Activated effector memory CD4-positive, alpha-beta T cell treated with Interleukin-2 at 50 U/mL for 16 hours (primary cell): ENCODE measurements around the gene PCYT2.

Source experiments
- DNase-seq: peaks from one replicate; pipeline ENCODE4 v3.0.0-alpha.2; 2020

The PCYT2 gene

DNA sequence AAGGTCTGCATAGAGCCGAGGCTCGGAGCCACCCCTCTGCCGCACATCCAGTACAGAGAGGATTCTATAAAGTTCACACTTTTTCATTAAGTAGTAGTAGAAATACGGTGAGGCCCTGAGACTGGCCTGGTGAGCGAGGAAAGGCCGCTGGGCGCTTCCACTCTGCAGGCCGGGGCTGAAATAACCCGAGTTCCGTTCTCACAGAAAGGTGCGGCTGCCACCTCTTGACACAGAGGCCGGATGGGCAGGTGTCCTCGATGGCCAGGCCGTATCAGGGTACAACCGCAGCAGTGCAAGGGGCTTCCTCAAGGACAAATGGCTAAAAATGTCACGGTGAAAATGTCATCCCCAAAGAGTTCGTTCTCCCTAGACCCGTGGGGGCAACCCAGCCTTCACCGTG is 770 bp upstream of the PCYT2 start:
- no peak for DNase-seq

DNA sequence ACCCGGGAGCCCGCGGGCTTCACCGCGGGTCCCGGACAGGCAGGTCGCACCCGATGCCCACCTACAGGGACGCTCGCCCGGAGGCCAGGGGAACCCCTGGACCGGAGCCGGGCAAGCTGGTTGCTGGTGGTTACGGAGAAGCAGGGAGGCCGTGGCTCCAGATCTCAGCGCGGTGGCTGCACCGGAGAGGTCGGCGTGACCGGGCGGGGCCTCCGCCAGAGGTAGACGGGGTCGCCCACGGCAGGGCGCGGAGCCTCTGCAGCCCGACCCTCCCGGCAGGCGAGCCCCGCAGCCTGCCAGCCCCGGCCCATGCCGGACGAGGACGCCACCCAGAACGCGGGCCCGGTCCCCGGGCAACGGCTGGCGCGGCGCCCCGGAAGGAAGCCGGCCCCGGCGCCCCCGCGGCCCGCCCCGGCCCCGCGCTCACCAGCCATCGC is 341 bp downstream of the PCYT2 start:
- no peak for DNase-seq

DNA sequence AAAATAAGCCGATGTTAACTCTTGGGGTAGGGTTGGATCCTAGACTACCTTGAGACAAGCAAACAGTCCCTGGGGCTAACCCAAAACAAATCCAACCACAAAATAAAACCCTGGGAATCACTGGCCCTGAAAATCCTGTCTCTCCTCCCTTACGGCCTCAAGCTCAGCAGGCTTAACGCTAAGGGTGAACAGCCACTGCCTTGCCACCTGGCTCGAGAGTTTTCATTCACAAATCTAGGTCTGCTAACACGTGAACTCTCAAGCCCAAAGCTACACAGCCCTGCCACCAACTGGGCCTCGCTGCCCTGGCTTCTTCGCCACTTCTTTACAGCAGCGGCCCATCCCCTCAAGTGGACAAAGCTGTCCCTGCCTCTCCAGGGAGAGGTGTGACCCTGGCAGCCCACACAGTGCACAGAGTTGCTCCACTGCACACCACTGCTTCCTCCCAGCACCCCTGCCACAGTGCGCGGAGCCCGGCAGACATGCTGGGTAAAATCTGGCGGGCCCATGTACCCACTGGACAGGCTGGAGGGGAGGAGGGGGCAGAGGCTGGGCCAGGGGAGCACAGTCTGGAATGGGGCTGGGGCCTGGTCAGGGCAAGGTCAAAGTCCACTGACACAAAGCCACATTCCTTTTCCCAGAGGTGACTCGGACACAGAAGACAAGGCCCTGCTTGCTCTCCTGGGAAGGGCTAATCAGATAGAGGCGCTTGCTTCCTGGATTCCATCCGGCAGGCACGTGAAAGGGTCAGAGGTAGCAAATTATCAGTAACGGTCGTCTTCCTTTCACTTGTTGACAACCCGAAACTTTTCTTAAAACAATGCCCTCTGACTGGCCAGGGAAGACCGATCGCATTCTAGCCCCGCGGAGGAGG is 996 bp downstream of the PCYT2 start:
- no peak for DNase-seq

DNA sequence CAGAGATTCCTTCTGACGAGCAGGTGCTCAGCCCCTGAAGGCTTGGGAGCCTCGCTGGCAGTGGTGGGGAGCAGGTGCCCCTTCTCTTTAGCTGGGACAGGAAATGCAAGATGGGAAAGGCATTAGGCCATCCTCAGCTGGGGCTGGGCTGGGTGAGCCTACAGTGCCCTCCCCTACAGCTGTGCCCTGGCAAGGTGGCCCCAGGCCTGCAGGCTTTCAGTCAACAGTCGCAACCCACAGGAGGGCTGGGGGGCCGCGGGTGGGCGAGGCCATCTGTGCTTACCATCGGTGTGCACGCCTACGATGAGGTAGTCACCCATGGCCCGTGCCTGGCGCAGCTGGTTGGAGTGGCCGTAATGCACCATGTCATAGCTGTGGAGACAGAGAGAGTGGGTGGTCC is 2.0 kb downstream of the PCYT2 start:
- DNase-seq: no peak

DNA sequence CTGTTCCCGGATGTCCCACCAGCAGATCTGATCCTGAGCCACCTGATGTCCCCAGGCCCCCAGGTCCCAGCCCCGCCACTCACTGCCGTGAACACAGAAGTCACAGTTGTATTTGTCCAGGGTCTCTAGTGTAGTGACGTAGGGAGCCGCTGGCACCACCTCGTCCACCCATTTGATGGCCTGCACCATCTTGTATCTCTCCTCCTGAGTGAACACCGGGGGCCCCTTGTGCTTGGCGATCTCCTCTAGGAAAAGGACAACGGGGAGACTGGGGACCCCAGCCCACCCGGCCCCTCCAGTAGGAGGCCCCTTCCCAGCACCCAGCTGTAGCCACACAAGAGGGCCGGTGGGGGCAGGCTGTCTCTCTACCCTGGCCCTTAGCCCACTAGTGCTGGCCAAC is 2.4 kb downstream of the PCYT2 start:
- DNase-seq: no peak

DNA sequence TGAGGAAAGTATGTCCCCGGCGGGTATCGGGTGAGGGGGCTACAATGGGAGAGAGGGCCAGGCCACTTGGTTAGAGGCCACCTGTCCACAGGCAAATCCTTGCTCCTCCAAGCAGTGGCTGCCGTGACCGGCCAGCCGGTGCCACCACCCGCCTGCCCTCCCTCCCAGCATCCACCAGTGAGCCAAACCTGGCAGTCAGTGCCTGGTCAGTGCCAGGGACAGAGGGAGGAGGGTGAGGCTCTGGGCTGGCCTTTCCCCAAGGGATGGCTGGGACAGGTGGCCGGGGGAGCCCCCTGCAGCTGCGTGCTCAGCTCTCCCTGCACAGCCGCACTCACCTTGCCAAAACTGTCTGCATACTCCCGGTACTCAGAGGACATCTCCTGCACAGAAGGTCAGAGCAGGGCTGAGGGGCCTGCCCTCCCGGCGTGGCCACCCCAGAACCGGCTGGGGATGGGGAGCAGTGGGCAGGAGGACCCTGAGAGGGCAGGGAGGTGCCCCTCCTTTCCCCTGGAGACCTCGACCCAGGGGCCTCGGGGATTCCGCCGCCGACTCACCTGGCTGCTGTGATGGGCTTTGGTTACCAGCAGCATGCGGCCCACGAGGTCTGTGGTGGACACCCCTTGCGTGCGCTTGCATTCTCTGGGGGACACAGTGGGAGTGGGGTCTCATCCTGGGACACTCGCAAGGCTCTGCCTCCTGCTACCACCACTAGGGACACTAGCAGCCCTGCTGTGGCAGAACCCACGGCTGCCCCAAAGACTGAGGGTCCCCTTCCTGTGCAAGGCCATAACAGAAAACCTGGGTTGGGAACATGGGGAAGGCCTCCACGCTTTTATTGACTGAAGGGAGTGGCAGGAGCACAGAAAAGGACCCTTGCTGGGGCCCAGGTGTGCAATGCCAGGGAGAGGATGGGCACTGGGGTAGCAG is 3.7 kb downstream of the PCYT2 start:
- no peak for DNase-seq

DNA sequence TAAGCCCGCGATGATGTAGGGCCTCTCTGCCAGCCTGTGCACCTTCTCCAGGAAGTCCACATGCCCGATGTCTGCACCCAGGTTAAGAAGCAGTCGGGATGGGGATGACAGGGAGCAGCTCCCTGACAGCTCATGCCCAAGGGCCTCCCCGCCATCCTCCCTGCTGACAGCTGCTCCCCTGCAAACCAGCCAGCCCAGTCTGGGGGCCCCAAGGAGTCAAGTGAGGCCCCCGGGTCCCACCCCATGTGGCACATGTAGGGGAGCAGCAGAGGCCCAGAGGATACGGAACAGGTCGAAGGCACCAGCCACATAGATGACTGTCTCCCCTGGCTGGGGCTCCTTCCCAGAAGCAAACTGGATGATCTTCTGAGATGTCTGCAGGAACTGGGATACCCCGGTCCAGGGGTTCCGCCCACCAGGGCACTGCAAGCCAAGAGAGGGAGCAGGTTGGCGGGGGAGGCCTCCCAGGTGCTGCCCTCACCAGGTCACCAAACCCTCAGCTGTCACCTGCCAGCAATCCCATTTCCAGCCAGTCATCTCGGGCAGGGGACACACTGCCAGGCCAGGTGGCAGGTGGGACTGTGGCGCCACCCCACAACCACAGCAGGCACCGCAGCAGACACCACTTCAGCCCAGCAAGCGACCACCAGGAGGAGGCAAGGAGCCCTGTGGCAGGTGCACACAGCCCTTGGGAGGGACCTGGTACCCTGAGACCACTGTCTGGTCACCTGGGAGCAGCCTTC is 4.6 kb downstream of the PCYT2 start:
- DNase-seq: no peak

DNA sequence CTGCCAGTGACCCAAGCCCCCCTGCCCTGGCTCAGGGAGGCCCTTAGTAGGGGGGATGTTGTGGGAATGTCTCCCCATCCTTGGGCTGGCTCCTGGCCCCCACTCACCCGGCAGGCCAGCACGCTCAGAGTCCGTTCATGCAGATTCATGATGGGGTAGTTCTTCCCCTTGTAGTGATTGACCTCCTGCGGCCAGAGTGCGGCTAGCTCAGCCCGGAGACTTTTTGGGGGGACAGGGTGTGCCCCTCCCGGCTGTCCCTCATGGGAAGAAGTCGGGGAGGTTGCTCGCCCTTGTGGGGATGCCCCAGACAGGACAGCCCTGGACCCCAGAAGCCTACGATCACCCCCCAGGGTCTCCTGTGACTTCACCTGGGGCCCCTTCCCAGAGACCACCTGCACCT is 5.2 kb downstream of the PCYT2 start:
- DNase-seq: no peak

DNA sequence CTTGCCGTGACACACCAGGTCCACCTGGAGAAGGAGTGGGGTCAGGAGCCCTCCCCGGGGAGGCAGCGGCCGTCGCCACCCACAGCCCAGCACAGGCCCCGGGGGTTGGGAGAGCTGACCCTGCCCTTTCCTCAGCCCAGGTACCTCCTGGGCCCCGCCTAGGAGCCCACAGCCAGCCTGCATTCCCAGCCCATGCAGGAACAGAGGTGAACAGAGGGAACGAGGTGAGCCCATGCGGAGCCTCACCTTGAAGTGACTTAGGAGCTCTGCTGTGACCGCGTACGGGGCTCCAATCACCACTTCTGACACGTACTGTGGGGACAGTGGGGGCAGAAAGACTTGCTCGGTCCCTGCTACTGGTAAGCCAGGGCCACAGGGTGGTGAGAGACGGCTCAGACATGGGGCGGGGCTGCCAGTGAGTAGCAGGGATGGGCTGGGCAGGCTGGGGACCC is 5.7 kb downstream of the PCYT2 start:
- no peak for DNase-seq

DNA sequence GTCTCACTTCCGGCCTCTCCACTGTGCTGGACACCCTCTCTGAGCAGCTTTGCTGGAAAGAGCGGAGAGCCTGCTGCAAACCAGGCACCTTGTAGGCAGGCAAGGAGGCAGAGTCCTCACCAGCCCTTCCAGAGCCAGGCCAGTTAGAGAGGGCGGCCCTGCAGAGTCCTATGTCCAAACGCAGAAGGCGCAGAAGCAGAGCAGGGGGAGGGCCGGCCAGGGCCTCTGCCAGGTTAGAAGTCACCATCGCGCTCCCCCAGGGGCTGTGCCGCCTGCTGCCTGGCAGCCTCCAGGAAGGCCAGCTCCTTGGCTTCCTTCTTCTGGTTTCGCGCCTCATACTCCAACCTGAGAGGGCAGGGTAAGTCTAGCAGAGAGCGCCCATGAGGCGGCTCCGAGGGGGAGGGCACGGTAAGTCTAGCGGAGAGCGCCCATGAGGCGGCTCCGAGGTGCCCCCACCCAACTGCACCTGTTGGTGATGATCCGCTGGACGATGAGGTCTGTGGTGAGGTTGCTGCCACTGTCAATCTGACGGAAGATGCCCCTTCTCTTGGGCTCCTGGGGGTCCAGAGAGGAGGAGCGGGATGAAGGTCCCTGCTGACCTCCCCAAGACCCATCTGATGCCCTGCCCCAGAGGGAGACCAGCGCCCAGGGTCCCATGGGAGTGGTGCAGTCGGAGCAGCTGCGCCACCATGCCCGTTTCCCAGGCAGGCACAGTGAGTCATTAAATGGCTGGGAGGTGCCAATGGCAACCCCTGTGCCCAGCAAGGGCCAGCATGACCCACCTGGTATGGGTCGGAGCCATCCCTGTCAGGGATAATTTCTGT is 6.4 kb downstream of the PCYT2 start:
- DNase-seq: no peak

DNA sequence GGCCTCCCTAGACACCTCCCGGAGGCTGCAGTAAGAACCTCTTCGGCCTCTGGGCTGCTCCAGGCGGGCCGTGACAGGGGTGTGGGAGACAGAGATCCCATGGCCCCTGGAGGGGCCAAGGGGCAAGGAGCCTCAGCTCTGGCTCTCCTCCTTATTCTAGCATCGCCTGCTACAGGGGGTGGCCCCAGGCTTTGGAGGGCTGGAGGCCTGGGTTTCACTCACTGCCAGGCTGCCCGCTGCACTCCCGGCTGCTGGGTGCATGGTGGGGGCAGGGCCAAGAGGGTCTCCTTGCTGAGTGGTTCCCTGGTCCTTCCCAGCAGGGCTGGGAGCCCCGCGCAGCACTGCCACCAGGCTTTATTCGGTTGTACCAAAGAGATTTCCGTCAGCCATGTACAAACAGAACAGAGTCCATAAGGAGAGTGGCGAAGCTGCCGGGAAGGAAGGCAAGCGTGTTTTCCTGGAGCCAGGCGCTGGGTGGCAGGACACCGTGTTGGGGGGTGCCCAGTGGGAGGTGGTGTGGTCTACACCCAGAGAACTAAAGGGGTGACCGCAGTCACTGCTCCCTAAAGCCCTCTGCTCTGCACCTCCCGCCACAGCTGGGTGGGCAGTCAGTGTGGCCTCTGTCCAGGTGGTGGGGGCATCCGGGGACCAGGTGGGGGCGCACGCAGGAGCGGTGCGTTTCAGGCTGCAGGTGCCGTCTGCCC is 7.2 kb downstream of the PCYT2 start:
- DNase-seq: no peak

DNA sequence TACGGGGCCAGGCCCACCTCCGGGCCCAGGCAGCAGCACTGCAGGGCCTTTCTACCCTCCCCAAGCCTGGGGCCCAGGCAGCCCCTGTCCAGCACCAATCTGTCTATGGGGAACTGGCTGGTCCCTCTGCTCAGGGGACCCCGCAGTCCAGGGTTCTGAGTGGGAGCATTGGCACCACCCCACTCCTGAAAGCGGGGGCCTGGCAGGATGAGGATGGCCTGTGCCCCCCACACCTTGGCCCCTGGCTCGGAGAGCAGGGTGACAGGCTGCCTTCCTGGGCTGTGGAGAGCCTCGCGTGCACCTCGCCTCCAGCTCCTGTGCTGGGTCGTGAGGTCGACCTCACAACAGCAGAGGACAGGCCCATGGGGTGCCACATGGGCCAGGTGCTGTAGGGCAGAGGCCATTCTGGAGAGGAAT is 7.8 kb downstream of the PCYT2 start:
- DNase-seq: no peak

DNA sequence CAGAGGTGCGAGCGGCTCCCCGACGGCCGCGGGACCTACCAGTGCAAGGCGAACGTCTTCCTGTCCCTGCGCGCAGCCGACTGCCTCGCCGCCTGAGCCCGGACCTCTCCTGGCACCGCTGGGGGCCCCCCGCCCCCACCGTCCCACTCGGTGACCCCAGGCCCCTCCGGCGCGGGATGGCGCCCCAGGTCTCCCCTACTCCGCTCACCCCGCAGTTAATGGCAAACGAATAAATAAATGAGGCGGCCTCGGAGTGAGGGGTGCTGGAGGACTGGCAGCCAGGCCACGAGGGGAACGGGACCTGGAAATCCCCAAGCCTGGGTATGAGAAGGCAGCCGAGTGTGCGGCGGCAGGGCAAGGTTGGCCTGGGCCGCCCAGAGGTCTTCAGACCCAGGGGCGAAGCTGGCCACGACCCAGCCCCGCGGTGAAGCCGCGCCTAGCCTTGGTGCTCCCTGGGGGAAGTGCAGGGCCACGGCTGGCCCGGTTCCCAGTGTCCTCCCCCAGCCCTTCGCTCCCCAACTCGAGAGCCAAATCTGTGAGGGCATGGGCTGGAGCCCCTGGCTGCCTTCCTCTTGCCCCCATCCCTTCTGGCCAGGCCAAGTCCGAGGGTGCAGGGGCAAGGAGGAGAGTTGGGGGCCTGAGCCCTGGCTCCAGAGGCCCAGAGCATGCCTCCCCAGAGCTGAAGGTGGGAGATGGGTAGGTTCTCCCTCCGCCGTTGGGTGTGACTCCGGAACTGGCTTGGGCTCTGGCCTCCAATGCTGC is 8.4 kb downstream of the PCYT2 start:
- no peak for DNase-seq

DNA sequence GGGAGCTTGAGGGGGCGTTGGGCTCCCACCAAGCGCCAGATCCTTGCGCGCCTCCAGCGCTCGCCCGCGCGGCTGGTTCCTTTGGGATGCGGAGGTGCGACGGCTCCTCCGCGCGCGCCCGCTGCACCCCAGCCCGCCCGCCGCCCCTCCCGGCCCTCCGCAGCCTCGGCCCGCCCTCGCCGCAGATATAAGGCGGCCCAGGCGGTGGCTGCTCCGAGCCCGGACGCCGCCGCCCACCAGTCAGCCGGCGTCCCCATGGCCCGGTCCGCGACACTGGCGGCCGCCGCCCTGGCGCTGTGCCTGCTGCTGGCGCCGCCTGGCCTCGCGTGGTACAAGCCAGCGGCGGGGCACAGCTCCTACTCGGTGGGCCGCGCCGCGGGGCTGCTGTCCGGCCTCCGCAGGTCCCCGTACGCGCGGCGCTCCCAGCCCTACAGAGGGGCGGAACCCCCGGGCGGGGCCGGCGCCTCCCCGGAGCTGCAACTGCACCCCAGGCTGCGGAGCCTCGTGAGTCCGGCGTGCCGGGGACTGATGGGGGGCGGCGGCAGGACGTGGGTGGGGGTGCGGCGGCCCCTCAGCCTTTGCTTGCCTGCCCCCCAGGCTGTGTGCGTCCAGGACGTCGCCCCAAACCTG is 9.1 kb downstream of the PCYT2 start, which contains the start of gene NPB:
Gene NPB (plus strand): TSS at position 216 of the 630 bp plus-strand sequence. CDS start 40 bp downstream, at position 256.
- DNase-seq: no peak

DNA sequence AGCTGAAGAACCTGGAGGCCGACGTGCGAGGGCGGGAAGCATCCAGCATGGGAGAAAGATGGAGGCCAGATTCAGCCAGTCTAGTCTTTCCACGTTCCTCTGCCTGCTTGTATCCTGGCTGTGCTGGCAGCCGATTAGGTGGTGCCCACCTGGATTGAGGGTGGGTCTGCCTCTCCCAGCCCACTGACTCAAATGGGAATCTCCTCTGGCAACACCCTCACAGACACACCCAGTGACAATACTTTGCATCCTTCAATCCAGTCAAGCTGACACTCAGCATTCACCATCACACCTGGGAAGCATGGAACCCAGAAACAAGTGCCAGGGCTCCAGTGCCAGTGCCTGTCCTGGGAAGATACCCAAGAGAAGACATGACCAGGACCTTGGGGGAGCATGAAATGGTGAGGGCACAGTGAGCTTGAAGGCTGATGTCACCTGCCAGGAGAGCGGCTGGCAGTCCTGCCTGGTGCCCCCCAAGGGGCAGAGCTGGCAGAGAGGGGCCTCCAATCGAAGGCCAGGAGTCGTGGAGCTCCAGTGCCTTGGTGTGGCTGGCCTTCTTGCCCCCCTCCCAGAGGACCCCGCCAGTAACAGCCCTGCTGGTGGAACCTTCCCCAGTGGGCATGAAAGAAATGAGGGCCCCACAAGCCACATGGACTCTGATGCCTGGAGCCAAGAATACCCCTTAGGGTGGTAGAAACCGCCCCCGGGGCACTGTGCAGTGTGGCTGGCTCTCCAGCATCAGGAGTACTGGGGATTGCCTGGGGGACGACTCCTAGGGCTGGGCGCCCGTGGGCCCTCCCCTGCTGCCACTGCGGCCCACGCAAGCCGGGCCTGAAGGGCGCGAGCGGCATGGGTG is 9.8 kb downstream of the PCYT2 start:
- no peak for DNase-seq

DNA sequence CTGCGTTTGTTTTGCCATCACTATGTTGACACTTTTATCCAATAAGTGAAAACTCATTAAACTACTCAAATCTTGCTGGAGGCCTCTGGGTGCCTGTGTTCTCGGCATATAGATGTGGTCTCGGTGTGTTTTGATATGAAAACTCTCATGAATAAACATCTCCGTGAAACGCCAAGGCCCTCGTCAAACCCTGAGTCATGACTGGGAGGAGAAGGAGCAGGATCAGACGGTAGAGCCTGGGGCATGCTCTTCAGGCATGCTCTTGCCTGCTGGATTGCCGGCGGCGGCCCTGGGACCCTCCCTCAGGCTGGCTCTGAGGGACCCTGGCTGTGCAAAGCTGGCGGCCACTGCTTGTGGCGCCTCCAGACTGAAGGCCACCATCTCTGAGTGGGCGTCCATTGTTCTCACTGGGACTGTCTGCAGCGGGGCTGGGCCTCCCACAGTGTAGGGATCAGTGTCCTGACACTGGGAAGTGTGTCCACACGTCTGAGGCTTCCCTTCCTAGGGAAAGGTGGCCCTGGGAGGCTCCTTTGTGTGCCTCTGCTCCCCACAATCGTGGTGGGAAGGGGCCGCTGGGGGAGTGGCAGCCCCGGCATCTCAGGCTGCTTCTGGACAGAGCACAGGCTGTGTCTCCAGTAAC is 10.9 kb downstream of the PCYT2 start:
- no peak for DNase-seq

DNA sequence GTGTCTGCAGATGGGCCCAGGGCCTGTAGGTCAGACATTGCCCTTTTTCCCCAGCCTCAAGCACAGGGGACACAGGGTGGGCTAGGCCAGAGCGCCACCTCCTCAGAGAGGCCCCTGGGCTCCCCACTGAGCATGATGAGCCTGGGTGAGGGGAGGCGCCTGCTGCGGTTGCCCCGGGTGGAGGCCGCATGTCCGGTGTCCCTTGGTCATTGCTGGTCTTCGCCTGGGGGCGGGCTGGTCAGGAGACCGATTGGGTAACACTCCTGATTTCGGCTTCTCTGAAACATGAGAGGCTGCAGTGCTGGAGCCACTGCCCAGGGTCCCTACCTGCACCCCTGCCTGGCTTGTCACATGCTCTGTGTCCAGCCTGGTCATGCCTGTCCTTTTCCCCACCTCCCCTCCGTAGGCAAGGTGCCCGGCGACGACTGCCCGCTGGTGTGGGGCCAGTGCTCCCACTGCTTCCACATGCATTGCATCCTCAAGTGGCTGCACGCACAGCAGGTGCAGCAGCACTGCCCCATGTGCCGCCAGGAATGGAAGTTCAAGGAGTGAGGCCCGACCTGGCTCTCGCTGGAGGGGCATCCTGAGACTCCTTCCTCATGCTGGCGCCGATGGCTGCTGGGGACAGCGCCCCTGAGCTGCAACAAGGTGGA is 11.6 kb downstream of the PCYT2 start:
- no peak for DNase-seq

DNA sequence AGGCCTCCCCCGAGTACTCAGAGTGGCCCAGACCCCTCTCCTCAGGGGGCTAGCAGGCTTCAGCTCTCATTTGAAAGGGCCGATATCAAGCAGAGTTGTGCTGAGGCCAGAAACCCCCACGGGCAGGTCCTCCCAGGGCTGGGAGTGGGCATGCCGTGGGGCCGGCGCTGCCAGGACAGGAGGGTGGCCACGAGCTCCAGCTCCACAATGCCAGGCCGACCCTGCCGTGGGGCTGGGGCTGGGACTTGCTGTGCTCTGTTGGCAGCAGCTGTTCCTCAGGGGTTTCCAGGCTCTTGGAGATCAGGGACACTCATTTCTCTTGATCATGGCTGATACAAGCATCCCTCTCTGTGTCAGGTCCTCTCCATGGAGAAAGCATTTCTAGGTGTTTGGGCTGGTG is 12.3 kb downstream of the PCYT2 start:
- no peak for DNase-seq
